Hippocampal formation (tissue), 2 donors: ENCODE data around the gene CCT7.

Experiments used
- DNase-seq, 2 donors: peaks; one replicate each; lab custom pipeline; 2025; lab: John Stamatoyannopoulos, UW

Gene CCT7

GRCh38 chr2:73293534-73294171, 59.5 kb downstream of the CCT7 start, which contains the start of gene EGR4:
TSS of gene EGR4 (minus strand) at chr2:73293548. CDS start at chr2:73293317, 231 bp downstream.
- peak in 1 of 2 donors; percentile 37 for DNase-seq

GRCh38 chr2:73294239-73294638, 60.1 kb downstream of the CCT7 start:
- DNase-seq, result no peak

- DNase-seq, result no peak
Observed at GRCh38 chr2:73295751-73296400, 61.8 kb downstream of the CCT7 start.

- DNase-seq, result peak in 1 of 2 donors; percentile 8
Observed at GRCh38 chr2:73297151-73297559, 63.0 kb downstream of the CCT7 start.

- DNase-seq, result no peak
Observed at GRCh38 chr2:73297586-73297985, 63.5 kb downstream of the CCT7 start.

- DNase-seq, result no peak
Observed at GRCh38 chr2:73300926-73301325, 66.8 kb downstream of the CCT7 start.

- DNase-seq, result no peak
Observed at GRCh38 chr2:73301636-73302035, 67.5 kb downstream of the CCT7 start.
